ENCODE data around the gene ZKSCAN1.

ZKSCAN1 gene

DNA sequence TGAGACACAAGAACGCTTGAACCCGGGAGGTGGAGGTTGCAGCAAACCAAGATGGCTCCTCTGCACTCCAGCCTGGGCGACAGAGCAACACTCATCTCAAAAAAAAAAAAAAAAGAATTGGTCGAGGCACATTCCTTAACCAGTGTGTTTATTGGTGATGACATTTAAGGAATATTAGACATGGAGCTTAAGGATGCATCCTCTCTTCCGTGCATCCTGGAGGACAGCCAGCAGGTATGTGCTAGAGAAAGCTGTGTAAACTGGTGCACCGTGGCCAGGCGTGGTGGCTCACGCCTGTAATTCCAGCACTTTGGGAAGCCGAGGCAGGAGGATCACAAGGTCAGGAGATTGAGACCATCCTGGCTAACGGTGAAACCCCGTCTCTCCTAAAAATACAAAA, 11.8 kb downstream of the ZKSCAN1 start:
- Histone ChIP-seq H3K4me3 (ENCODE audit: low read depth, low read length) (no peak overlapping the region), H3K27me3 (no peaks in the 10 kb centered on the region), H3K9me3 (no peaks in the 10 kb centered on the region), H3K36me3 (peaks cover 47% of the 10 kb centered on the region), H3K4me1 (no peaks in the 10 kb centered on the region)
- DNase-seq = no peak
- TF ChIP-seq, protein P1, sequence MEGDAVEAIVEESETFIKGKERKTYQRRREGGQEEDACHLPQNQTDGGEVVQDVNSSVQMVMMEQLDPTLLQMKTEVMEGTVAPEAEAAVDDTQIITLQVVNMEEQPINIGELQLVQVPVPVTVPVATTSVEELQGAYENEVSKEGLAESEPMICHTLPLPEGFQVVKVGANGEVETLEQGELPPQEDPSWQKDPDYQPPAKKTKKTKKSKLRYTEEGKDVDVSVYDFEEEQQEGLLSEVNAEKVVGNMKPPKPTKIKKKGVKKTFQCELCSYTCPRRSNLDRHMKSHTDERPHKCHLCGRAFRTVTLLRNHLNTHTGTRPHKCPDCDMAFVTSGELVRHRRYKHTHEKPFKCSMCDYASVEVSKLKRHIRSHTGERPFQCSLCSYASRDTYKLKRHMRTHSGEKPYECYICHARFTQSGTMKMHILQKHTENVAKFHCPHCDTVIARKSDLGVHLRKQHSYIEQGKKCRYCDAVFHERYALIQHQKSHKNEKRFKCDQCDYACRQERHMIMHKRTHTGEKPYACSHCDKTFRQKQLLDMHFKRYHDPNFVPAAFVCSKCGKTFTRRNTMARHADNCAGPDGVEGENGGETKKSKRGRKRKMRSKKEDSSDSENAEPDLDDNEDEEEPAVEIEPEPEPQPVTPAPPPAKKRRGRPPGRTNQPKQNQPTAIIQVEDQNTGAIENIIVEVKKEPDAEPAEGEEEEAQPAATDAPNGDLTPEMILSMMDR (IDR thresholded peaks at IDR 0.05; ENCODE audit: low read depth, low read length) = no peak

DNA sequence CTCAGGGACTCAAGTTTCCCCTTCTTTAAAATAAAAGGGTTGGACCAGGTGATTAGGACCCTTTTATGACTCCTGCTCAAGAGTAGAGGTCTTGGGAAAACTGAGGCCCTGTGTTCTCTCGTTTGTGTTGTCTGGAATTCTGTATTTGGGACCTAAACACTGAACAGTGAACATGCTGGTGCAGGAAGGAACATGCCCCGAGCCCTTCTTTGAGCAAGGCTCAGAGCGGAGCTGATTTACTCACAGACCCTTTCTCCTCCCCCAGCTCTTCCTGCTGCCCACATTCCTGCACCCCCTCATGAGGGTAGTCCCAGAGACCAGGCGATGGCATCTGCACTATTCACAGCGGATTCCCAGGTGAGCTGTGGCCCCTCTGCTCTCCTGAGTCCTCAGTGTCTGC, 14.2 kb downstream of the ZKSCAN1 start:
- H3K4me1 ChIP-seq = no peaks in the 10 kb centered on the region
- TF ChIP-seq, protein P1 (IDR thresholded peaks at IDR 0.05; ENCODE audit: low read depth, low read length) = no peak
- peaks cover 46% of the 10 kb centered on the region for H3K36me3 ChIP-seq
- no peaks in the 10 kb centered on the region for H3K27me3 ChIP-seq
- no peaks in the 10 kb centered on the region for H3K9me3 ChIP-seq
- no peak for DNase-seq
- H3K4me3 ChIP-seq (ENCODE audit: low read depth, low read length) = no peak overlapping the region

DNA sequence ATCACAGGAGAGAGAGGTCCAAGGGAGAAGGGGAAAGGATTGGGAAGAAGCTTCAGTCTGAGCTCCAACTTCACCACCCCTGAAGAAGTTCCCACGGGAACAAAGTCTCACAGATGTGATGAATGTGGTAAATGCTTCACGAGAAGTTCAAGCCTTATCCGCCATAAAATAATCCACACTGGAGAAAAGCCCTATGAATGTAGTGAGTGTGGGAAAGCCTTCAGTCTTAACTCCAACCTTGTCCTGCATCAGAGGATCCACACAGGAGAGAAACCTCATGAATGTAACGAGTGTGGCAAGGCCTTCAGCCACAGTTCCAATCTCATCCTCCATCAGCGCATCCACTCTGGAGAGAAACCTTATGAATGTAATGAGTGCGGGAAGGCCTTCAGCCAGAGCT, 18.1 kb downstream of the ZKSCAN1 start:
- Histone ChIP-seq H3K9me3 (no peaks in the 10 kb centered on the region; the same call in 1 of the 2 replicates), H3K27me3 (no peaks in the 10 kb centered on the region), H3K4me1 (no peaks in the 10 kb centered on the region), H3K36me3 (peaks cover 46% of the 10 kb centered on the region), H3K4me3 (ENCODE audit: low read depth, low read length) (no peak overlapping the region)
- TF ChIP-seq, protein P1 (IDR thresholded peaks at IDR 0.05; ENCODE audit: low read depth, low read length) = no peak
- DNase-seq = no peak

DNA sequence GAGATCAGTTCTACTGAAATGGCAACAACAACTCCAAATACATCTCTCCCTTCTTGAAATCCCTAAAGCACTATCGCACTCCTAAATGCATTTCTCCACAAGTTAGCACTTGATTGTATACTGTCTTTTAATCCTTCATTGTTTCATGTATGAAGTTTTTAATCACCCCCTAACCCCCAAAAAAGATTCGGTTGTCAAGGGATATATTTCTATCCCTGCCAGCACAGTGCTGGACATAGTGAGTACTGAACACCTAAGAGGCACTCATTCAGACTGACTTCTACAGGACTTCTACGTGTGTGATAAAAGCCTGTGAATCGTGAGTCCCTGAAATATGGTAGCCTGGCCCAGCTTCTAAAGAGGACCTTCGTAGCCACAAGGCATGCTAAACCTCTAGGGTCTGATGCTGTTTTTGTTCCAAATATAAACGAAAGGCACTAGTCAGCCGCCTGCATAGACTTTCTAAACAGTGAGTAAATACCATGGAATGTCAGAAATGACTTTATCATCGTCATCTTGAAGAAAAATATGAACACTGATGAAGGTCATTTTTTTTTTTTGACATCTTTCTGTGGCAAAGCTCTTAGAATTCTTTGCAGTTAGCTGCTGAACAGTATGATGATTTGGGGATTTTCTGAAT, 19.6 kb downstream of the ZKSCAN1 start:
- H3K4me1 ChIP-seq = no peaks in the 10 kb centered on the region
- H3K4me3 ChIP-seq (ENCODE audit: low read depth, low read length) = no peak overlapping the region
- DNase-seq = no peak
- no peaks in the 10 kb centered on the region for H3K27me3 ChIP-seq
- no peaks in the 10 kb centered on the region; the same call in 1 of the 2 replicates for H3K9me3 ChIP-seq
- TF ChIP-seq, protein P1 (IDR thresholded peaks at IDR 0.05; ENCODE audit: low read depth, low read length) = no peak
- peaks cover 46% of the 10 kb centered on the region for H3K36me3 ChIP-seq

DNA sequence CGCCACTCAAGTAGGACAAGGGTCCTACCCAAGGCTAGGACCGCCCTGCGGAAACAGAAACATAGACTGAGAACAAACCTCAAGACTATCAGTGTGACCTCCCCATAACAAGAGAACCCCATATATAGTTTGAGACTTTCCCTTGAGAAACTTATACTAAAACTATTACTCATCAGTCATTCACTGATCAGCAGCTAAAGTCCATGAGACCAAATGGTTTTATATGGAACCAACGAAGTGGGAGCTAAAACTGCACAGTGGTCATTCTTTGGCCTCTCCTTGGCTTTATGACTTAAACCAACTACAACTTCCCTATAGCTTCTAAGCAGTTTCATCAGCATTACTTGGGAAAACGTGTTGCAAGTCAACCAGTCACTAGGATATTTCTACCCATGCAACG, 20.5 kb downstream of the ZKSCAN1 start:
- H3K9me3 ChIP-seq = no peaks in the 10 kb centered on the region; the same call in 1 of the 2 replicates
- no peak overlapping the region for H3K4me3 ChIP-seq (ENCODE audit: low read depth, low read length)
- no peaks in the 10 kb centered on the region for H3K4me1 ChIP-seq
- peaks cover 46% of the 10 kb centered on the region for H3K36me3 ChIP-seq
- TF ChIP-seq, protein P1 (IDR thresholded peaks at IDR 0.05; ENCODE audit: low read depth, low read length) = no peak
- DNase-seq = no peak
- no peaks in the 10 kb centered on the region for H3K27me3 ChIP-seq

DNA sequence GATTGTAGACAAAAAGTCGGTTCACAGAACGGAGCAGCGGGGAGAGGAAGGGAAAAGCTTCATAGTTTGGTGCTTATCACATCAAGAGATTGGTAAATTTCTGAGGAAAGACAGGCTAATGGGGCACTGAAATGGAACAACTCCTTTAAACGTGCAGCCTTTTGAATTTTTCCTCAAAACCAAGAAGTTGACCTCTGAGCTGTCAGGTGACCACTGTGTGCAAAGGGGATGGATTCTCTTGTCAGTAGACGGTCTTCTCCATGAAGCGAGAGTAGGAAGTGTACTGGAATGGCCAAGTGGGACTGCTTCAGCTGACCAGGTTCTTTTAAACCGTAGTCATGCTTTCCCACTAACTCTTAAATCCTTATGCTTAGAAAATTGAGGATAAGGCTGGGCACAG, 22.9 kb downstream of the ZKSCAN1 start:
- Histone ChIP-seq H3K9me3 (no peaks in the 10 kb centered on the region; the same call in 1 of the 2 replicates), H3K4me3 (ENCODE audit: low read depth, low read length) (no peak overlapping the region), H3K36me3 (peaks cover 35% of the 10 kb centered on the region), H3K27me3 (no peaks in the 10 kb centered on the region), H3K4me1 (no peaks in the 10 kb centered on the region)
- TF ChIP-seq, protein P1 (IDR thresholded peaks at IDR 0.05; ENCODE audit: low read depth, low read length) = no peak
- DNase-seq = no peak

Measured in BE2C (cell line).